ENCODE measurements around the gene STON2.
"Not testable (repeated sequence)": the region's sequence is repeated elsewhere in the genome, so short reads cannot be mapped to it uniquely, and the experiment has no call there.

STON2 gene, protein sequence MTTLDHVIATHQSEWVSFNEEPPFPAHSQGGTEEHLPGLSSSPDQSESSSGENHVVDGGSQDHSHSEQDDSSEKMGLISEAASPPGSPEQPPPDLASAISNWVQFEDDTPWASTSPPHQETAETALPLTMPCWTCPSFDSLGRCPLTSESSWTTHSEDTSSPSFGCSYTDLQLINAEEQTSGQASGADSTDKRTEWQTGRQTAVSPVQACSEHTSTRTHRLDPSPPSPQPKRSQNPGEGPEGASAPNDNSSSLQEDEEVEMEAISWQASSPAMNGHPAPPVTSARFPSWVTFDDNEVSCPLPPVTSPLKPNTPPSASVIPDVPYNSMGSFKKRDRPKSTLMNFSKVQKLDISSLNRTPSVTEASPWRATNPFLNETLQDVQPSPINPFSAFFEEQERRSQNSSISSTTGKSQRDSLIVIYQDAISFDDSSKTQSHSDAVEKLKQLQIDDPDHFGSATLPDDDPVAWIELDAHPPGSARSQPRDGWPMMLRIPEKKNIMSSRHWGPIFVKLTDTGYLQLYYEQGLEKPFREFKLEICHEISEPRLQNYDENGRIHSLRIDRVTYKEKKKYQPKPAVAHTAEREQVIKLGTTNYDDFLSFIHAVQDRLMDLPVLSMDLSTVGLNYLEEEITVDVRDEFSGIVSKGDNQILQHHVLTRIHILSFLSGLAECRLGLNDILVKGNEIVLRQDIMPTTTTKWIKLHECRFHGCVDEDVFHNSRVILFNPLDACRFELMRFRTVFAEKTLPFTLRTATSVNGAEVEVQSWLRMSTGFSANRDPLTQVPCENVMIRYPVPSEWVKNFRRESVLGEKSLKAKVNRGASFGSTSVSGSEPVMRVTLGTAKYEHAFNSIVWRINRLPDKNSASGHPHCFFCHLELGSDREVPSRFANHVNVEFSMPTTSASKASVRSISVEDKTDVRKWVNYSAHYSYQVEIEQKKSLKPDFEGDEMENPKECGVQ

DNA sequence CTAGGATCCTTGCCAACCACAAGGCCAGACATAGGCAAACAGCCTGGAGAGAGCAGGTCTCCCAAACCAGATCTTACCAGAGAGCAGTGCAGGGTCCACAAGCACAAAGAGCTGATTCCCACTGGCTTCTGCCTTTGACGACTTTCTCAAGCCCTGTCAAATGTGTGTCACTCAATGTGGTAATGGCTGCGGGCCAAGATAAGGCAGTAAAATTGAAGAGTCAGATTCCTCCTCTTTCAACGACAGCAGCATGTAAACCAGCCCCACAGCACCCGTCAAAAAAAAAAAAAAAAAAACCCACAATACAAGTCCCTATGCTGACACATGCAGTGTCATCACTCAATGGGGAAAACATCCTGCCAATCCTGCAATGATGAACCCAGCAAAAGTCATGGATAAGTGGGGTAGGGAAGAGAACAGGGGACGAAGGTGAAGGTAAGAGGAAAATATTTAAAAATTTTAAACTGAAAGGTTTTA, at the start of gene STON2:
TSS of gene STON2 (minus strand) at position 123 of the 477 bp plus-strand sequence. CDS start 1,942 bp downstream, outside the sequence.
- DNase-seq, result no peak

DNA sequence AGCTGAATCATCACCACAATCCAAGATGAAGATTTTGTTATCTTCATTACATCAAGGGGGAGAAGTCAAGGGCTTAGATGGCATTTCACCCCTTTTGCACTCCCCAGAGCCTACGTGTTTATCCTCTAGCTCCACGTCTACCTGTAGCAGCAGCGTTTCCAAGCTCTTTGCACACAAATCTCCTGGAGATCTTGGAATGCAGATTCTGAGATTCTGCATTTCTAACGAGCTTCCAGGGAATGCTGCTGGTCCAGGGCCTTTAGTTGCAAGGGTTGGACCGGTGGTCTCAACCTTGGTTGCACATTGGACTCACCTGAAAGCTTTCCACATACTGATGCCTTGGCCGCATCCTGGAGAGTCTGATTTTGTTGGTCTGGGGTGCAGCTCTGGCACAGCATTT, 49.5 kb upstream of the STON2 start:
- DNase-seq, result no peak

DNA sequence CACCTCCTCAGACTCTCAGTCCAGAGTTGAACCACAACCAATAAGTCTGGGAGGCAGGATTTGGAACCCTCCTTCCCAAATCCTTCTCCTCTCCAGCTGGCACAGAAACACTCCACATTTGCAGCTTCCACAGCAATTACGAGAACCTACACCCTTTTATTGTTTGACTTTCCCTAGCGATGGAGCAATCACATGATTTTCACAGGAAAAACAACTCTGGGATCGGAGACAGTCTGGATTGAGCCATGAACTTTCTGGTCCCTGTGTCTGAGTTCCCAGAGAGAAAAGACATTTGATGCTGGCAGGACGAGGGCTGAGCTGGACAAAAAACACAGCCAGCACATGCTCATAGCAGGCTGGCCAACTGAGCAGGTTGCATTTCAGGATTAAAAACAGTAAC, 49.0 kb upstream of the STON2 start:
- DNase-seq, result no peak

DNA sequence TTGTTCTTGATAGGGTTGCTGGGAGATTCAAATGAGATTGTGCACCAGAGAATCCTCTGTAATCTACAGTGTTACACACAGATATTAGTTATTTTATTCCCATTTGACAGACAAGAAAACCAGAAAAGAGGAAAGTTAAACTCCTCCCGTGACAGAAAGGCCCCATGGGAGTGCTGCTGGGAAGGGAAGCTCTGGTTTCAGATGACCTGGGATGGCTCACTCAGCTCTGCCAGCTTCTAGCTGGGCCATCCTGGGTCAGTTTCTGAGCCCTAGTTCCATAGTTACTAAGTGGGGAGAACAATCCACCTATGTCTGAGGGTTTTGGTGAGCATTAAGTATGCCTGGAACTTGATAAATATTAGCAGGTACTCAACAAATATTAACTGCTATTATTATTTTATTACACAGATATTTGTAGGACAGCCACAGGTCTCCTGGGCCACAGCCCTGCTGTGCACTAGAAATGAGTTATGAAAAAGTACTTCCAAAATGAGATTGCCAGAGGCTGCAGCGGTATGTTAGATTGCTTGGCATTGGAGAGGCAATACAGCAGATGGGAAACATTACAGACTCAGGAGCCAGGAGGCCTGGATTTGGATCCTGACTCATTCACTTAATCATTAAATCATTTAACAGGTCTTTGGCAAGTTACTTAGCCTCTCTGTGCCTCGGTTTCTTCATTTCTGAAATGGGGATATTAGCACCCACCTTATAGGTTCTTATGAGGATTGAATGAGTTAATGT, 47.1 kb upstream of the STON2 start:
- DNase-seq, result no peak

DNA sequence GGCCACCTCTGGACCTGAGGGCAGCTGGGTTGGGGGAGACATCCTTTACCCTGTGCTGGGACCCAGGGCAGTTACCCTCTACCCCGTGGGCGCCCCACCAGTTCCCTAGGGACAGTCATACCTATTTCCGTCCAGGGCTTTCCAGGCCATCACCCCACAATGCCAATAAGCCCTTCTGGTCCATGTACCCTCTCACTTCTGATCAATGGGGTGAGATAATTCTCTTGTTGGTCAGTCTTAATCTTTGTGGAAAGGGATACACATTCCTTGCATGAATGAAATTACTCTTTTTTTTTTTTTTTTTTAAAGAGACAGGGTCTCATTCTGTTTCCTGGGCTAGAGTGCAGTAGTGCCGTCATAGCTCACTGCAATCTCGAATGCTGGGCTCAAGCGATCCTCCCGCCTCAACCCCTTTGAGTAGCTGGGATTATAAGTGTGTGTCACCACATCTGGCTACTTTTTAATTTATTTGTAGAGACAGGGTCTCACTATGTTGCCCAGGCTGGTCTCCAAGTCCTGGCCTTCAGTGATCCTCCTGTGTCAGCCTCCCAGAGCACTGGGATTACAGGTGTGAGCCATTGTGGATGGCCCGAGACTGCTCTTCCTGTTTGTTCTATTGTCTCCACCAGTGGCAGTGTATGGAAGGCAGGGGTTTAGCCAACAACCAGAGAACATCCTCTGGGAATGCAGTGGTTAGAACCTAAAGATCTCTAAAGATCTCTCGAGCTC, 46.3 kb upstream of the STON2 start:
- DNase-seq, result no peak

DNA sequence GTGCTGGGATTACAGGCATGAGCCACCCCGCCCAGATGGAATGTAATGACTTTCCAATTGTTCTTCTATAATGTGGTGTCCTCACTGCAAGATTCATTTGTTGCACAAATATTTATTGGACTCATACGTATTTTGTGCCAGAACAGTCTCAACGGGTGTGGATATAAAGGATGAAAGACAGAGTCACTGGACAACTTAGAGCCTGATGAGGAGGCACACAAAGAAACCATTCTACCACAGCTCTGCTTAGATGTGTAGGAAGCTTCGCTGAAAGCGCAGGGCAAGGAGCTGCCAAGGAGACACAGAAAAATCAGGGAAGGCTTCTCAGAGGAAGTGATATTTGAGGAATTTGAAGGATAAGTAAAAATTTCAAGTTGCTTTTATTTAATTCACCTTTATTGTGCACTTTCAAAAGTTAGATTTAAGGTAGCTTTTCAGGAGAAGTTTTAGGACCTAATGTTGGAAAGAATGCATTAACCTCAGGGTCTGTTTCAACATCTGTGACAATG, 41.6 kb upstream of the STON2 start:
- DNase-seq, result no peak

DNA sequence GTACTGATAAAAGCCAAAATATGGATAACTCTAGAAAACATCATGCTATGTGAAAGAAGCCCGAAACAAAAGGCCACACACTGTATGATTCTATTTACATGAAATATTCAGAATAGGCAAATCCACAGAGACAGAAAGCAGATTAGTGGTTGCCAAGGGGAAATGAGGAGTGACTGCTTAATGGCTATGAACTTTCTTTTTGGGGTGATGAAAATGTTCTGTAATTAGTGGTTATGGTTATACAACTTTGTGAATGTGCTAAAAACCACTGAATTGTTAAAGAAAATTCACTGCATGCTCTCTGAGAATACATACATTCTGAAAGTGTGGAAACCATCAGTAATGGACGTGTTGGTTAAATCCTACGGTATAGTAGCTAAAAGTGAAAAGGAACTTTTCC, 39.9 kb upstream of the STON2 start:
- DNase-seq, result no peak

DNA sequence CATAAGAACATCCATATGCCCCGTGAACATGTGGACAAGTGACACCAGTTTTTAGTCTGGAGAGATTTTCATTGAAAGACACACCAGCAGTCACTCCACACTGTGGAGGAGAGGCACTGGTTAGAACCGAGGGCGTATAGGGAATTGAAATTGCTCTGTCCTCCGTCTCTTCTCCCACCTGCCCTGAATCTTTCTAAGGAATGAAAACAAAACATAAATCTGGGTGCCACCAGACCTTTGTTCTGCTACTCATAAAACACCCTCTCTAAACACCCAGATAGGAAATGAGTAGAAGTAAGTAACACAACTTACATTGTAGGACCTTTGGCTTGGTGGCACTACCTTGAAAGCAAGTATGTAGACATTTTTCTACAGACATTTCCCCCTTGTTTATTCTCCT, 37.1 kb upstream of the STON2 start:
- DNase-seq, result no peak

DNA sequence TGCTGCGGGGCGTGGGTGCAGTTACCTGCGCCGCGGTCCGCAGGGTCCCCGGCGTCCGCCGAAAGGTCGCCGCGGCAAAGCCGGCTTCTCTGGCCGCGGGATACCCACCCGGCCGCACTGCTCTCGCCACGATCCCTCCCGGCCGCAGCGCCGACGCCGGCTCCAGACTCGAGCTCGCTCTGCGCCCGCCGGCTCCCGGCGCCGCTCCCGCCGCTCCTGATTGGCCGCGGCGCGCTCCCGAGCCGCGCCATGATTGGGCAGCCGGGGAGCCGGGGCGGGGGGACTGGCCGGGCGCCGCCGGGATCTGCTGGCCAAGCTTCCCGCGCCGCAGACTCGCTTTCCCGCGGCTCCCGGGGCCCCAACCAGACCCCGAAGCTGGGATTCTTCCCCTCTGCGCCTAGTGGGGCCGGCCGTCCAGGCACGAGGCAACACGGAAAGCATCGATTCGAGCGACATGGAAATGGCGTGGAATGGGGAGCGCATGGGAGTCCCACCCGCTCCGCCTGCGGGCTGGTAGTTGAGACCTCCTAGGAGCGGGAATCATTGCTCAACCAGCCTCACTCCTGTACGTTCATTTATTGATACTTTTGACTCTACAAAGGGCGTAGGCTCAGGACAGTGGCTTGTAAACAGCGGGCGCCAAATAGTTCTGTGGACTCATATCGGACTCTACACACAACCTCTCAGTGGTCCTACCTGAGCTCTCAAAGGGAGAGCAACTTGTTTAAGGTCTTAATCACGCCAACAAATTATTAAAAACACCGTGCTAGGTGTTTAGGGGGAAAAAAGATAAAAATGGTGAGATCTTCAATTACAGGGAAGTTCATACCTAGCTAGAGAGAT, 36.4 kb upstream of the STON2 start:
- DNase-seq, result peak; percentile 7 to 52

DNA sequence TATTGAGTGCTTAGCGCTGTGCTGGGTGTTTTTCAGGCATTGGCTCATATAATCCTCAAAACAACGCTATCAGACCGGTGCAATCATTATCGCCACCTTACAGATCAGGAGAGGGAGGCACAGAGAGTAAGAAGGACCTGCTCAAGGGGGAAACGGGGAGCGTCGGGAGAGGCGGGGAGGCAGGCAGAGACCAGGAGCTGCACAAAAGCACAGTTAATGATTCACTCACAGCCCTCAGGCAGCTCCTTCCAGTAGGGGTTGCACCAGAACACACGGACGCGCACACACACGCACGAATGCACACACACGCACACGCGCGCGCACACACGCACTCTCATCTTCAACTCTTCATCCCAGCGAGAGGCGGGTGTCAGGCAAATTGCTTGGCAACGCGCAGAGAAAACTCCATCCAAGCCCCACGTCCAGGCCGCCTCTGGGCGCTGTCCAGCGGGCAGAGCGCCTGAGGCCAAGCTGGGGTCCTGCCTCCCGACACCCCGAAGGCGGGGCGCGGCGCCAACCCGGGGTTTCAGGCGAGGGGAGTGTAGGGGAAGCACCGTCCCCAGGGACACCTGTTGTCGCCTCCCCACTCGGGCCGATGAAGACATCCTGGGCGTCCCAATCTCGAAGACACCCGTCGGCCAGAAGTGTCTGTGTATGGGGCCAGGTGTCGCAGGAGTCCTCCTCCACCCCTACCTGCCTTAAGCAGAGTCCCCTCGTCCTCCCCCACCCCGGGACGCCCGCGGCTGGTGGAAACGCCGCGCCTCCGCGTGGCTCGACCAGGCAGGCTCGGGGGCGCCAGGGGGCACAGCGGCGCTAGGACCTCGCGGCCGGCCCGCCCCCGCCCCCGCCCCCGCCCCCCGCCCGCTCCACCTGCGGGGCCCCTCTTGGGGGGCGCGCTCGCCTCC, 35.5 kb upstream of the STON2 start:
- peak in 1 of 2 experiments; percentile 13 for DNase-seq

DNA sequence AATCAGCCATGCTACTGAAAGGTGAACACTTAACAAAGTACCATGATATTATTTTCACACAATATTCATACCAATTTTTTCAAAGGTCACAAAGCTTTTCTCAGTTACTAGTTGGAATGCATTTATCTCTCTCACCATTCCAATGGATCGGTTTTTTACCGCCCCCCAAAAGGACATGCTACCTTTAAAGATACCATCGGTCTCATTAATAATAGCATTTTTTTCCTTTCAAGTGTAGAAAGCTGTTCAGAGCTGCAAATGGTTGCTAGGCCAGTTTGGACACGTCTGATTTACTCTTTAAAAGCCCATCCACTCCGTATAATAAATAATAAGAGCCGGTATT, 34.9 kb upstream of the STON2 start:
- no peak for DNase-seq

DNA sequence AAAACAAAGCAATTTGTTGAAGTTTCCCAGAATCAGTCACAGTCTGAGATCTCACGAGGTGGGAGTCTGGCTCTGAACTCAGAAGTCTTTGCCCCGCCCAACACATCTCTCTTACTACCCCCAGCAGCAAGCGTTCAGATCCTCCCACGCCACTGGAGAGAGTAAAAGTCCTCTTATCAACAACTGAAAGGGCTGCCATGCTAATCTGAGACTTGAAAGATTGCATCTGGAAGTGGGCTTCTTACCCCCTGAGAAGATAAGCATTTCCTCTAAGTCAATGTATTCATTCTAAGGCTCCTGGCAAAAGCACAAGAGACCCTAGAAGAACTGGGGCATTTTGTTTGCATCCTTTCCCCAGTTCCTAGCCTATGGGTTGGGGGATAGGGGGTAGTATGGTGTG, 34.1 kb upstream of the STON2 start:
- DNase-seq, result no peak

DNA sequence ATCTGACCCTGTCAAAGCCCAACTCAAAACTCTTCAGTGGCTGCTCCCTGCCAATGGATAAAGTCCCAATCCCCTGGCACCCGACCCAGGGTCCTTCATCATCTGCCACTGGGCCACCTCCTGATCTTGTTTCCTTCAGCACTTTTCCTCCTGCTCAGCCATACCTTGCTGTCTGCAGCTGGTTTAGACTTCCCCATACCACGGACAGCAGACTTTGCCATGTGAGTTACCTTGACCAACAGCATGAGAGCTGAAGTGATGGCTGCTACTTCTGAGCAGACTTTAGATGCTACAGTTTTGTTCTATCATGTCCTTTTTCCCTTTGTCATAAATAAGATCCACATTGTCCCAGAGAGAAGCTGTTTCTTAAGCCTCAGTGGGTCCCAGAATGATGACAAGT, 33.3 kb upstream of the STON2 start:
- DNase-seq, result no peak

DNA sequence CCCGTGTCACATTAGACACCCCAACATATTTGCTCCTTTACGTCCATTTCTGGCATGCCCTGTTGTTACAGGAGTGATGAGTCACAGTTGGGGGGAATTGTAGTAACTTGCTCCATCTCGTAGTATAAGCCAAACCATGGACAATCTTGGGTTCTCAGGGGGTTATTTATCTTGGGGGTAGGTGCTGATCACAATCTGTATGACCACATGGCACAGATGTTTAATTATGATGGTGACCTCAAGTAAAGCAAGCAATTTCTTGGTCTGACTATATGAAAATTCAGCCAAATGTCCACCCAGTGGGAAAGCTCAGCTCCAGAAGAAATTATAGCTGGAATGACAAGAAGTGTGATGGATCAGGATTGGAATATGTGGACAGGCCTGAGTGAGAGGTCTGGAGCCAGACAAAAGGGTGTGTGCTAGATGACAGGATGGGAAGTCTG, 32.1 kb upstream of the STON2 start:
- DNase-seq, result no peak

DNA sequence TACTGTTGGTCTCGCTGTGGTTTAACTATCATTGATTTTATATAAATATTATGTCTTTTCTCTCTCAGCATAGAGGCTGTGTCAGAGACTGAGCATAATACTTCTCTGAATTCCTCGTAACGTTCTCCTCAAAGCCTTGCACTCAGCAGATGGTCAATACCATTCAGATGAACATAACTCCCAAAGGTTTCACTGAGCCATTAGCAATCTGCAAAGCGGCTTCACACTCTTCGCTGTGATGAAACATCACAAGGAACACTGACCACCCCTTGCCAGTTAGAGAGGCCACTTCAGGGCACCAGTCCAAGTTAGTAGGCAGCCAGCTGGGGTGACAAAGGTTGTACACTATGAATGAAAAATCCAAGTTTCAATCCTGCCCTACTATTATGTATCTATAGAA, 30.1 kb upstream of the STON2 start:
- DNase-seq, result no peak

DNA sequence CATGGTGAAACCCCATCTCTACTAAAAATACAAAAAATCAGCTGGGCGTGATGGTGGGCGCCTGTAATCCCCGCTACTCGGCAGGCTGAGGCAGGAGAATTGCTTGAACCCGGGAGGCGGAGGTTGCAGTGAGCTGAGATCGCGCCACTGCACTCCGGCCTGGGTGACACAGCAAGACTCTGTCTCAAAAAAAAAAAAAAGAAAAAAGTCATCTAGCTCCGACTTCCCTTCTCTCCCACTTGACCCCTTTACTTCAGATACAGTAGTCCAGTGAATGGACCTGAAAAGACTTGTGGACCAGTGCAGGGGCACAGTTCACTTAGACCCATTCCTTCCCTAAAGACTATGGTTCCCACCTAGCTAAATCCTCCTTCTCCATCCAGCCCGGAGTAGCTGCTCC, 29.6 kb upstream of the STON2 start:
- DNase-seq, result not testable (repeated sequence)

DNA sequence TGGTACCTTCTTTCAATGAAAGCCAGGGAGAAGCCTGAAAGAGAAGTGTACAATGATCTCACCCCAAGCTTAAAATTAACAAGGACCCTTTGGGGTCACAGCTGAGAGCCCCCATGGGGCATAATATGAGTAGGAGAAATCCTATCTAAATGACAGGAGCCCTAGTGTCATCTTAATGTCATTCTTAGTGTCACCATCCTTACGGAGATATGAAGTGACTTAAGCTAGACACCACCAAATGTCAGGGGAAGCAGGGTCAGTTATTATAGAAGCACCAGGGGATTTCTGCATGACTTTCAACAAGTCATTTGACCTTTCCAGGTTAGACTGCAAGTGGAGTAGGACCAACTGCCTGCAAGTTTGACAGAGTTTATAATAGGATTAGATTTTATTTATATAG, 28.9 kb upstream of the STON2 start:
- no peak for DNase-seq

DNA sequence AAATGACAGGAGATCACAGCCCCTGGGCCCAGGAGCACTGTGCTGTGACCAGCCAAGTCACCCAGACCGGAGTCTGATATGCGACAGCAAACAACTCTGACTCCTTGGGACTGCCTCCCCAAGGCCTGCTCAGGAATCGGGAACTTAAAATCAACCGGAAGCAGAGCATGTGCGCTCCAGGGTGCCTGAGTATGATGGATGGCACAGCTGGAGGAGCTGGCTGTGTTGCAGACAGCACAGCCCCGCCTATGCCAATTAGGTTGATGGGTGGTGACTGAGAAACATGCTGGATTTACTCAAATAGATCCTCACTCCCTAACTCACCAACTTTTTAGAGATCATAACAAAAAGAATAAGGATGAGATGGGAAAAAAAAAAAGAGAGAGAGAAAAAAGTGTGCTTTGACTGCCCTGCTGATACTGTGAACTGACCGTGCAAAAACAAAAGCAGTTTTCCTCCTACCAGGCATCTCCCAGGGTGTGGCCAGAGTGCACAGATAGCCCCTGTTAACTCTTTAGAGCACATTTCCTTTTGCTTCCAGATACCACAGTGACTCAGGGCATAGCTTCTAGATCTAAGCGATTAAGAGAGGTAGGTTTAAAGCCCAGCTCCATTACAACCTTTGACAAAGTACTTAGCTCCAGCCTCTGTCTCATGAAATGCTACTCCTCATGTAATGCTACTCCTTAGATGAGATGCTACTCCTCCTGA, 27.4 kb upstream of the STON2 start:
- DNase-seq, result no peak

DNA sequence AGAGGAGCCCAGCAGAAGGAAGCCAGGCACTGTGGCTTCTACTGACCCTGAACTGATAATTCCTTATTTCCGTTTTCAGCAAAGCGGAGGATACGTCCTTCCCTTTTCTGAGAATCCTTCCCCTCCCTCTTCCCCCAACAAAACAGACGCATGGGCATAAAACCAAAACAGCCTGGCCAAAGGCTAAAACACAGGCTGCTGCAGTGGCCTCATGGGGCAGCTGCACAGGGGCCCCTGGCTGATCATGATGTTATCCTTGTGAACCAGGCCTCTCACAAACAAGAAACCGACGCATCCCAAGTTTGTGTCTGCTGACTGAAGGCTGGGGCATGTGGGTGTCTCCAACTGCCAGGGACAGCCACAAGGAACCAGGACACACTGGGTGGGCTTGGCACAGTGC, 23.4 kb upstream of the STON2 start:
- DNase-seq, result no peak
